Measurements from ENCODE around the gene KITLG. TPM values are rescaled to one million over a fixed set of nuclear protein-coding genes. Genes with fewer than 3 reads are reported as not detected.
"Not testable (repeated sequence)": the region's sequence is repeated elsewhere in the genome, so short reads cannot be mapped to it uniquely, and the experiment has no call there.

The KITLG gene
- total RNA-seq, 1 donor from 2014 or later = 9.0 TPM

DNA sequence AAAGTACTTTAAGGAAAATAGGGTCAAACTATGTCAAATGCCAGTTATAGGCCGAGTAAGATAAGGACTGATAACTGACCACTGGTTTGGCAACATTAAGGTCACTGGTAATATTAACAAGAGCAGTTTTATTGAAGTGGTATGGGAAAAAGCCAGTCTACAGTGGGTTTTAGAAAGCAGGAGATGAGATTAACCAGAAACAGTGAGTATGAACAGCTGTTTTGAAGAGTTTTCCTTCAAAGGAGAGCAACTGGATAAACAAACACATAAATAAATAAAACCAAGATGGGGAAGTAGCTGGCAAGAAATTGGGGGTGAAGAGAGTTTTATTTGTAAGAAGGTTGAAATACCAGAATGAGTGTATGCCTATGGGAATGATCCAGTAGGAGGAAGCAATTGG is 30.3 kb downstream of the KITLG start:
- intact Hi-C loops (cut with DNase I) = no loop called here

DNA sequence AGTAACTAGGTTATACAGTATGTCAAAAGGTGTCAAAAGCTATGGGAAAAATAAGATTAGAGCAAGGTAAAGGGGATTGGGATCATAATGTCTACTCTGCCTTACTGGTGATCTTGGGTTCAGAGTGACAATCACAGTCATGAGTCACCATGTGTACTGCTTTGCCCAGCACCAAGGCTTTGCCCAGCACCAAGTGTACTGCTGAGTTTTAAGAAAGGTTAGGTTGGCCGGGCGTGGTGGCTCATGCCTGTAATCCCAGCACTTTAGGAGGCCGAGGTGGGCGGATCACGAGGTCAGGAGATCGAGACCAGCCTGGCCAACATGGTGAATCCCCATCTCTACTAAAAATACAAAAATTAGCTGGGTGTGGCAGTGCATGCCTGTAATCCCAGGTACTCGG is 32.3 kb downstream of the KITLG start:
- DNase-seq (ENCODE audit: low spot score); intact Hi-C loops (cut with DNase I): not testable (repeated sequence)

More for the DNA sequence above, 30.3 kb downstream of the KITLG start:
- DNase-seq (ENCODE audit: low spot score) = no peak

- intact Hi-C loops (cut with DNase I) = no loop called here
- no peak for DNase-seq (ENCODE audit: low spot score)
These were observed 33.4 kb downstream of the KITLG start for GRCh38 chr12:88546853-88547252.

DNA sequence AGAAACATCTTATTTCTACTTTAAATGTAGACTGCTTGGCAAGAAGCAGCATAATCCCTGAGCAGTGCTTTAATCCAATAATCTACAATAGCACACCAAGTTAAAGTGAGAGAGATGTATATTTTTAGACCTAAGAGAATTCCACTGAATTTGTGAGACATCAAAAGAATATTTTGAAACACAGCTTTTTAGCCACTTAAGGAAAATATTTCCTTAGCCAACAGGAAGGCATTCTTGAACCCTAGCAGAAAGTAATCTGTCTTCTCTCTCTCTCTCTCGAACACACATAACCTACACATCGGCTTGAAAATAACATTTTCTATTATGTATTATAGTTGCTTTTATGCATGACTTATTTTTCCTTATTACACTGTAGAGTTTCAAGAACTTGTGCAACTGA is 34.0 kb downstream of the KITLG start:
- intact Hi-C loops (cut with DNase I) = no loop called here
- DNase-seq (ENCODE audit: low spot score) = no peak

- intact Hi-C loops (cut with DNase I) = no loop called here
- DNase-seq (ENCODE audit: low spot score) = no peak
These were observed 35.0 kb downstream of the KITLG start for GRCh38 chr12:88544991-88545980.

GRCh38 chr12:88539893-88540292 is 40.4 kb downstream of the KITLG start:
- intact Hi-C loops (cut with DNase I) = no loop called here
- DNase-seq (ENCODE audit: low spot score) = no peak

DNA sequence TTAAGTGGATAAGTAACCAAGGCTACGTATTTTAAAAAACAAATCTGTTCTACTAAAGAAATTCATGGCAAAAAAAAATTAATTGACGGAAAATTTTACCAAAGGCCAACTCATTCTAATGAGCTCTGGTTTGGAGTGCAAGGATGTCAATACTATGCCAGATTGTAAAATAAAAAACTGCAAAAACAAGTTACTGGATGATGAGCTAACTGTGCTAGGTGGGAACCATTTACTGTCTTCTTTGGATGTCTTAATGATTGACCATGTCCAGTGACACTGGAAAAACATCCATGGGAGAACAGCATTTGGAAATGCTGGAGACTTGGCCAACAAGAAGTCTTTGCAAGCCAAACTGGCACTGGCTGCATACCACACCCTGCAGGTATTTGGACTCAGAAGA is 41.6 kb downstream of the KITLG start:
- DNase-seq (ENCODE audit: low spot score) = no peak
- intact Hi-C loops (cut with DNase I) = no loop called here

DNA sequence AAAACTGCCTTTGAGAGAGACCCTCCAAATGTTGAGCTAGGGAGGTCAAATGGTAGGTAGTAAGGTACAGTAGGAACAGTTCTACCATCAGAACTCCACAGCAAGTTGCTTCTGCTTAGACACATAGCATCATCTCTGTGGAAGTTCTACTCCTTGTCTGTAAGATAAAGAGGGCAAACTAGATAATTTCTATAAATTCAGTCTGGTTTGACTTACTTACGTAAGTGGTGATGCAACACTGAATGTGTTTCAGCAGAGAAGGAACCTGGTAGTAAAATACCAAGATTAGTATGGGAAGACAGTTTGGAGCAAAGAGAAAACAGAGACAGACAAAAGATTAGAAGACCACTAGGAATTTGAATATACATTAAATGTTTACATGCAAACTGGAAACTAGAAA is 42.0 kb downstream of the KITLG start:
- no peak for DNase-seq (ENCODE audit: low spot score)
- intact Hi-C loops (cut with DNase I) = no loop called here

- no peak for DNase-seq (ENCODE audit: low spot score)
- intact Hi-C loops (cut with DNase I) = no loop called here
These were observed 49.4 kb downstream of the KITLG start for GRCh38 chr12:88530868-88531267.

DNA sequence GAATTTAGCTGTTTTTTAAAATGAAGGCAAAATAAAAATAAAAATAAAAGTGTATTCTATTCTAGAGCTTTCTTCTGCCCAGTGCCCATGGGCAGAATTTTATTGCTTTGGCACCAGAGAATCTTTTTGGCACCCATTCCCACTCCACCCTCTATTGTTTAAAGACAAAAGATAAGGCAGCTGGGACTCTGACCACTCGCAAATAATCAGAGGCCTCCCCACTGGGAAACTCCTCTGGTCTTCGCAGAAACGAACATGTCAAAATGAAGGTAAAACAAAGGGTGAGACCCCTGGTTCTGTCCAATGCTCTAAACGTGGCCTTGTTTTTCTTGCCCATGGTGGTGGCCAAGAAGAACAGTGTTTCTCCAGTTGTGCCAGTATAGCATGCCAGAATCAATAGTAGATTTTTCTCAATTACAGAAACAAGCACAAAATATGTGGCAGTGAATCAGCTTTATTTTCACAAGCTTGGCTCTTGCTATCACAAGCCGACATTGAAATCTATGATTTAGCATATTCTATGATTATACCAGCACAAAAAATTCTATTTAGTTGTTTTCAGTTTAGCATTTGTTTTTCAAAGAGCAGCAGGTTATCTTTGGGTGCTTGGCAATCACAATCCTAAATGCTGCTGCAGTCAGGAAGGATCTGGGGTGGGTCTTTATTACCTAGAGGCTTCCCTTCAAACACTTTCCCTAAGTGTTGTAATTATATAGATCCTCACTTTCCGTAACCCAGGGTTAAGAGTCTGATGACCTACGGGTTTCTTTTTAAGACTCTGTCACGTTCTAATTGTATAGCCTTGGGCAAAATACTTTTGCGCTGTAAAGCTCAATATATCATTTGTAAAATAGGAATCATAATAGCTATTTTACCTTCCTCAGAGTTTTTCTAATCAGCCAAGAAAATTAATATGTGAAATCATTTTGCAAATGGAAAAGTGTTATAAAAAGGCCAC is 50.5 kb downstream of the KITLG start:
- DNase-seq (ENCODE audit: low spot score) = no peak
- intact Hi-C loops (cut with DNase I) = no loop called here

GRCh38 chr12:88522961-88523360 is 57.3 kb downstream of the KITLG start:
- DNase-seq (ENCODE audit: low spot score) = no peak
- intact Hi-C loops (cut with DNase I) = no loop called here

- intact Hi-C loops (cut with DNase I) = no loop called here
- no peak for DNase-seq (ENCODE audit: low spot score)
These were observed 59.8 kb downstream of the KITLG start for GRCh38 chr12:88520436-88520820.

DNA sequence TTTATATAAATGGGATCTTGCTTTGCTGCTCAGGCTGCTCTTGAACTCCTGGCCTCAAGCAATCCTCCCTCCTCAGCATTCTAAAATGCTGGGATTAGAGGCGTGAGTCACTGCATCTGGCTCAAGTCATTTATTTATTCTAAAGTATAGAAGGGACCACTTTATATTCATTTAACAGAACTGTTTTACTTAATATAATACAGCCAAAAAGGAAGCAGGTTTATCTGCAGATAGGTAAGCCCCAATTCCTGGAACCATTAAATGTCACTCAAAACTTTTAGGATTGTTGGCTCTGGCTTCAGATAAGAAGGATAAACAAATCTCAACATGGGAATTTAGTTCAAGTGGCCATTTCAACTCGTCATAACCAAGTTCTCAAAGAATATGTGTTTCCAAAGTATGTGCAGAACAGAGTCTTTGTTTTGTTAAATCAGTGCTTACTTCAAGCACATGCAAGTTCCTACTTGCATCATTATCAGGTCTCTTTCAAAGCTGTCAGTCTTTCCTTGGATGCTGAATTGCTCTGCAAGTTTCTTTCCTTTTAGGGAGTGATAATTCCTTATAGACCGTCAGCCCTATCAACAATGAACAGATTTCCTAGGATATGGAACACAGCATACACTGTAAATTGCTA is 60.4 kb downstream of the KITLG start:
- intact Hi-C loops (cut with DNase I) = no loop called here
- no peak for DNase-seq (ENCODE audit: low spot score)

DNA sequence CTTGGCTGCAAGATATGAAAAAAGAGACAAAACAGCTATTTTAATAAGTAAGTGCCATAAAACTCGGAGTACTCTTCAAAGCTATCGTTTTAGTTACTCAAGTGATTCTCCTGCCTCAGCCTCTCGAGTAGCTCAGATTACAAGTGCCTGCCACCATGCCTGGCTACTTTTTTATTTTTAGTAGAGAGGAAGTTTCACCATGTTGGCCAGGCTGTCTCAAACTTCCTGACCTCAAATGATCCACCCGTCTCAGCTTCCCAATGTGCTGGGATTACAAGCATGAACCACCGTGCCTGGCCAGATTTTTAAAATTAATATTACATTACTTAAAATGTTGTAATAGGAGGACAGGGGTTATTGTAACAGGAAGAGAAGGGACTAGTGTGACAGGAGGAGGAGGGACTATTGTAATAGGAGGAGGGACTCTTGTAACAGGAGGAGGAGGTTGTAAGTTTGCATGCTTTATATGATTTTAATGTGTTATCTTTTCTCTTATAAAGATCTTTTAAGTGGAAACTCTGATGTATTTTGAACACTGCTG is 61.3 kb downstream of the KITLG start:
- intact Hi-C loops (cut with DNase I) = no loop called here
- DNase-seq (ENCODE audit: low spot score) = no peak

- intact Hi-C loops (cut with DNase I) = no loop called here
- DNase-seq (ENCODE audit: low spot score) = no peak
These were observed 63.5 kb downstream of the KITLG start for GRCh38 chr12:88516811-88517210.

DNA sequence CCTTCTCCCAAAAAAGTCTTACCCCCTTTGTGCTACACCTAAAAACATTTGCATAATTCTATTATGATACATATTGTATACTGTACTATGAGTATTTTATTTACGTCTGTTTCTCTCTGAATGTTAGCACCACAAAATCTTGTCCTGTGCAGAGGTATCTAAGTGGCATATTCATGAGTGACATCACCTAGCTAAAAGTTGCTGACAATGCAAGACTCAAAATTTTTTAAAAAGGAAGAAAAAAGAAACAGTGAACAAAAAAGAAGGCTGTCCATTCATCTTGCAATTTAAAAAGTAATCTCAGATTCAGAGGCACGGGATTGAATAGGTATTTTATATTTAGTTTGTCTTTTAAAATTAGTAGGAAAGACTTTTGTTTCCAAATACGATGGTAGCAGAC is 69.4 kb downstream of the KITLG start:
- intact Hi-C loops (cut with DNase I) = no loop called here
- DNase-seq (ENCODE audit: low spot score) = no peak

GRCh38 chr12:88509851-88510250 is 70.4 kb downstream of the KITLG start:
- intact Hi-C loops (cut with DNase I) = no loop called here
- no peak for DNase-seq (ENCODE audit: low spot score)

DNA sequence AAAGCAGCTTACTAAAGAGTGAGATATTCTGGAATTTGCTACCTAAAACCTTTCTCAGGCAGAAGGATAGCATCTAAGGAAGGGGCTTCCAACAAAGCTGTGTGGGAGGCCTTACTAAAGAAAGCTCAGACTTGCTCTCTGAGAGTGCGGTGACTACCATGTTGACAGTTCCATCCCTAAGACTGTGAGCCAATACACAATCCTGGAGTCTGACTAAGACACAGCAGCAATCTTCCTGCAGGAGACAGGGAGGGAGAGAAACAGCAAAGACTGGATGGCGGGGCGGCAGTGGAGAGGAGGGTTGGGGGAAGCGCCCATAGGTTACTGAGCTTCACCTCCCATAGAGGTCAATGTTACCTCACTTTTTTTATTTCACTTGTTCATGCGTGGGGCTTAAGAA is 70.9 kb downstream of the KITLG start:
- intact Hi-C loops (cut with DNase I) = no loop called here
- no peak for DNase-seq (ENCODE audit: low spot score)

- intact Hi-C loops (cut with DNase I); DNase-seq (ENCODE audit: low spot score): not testable (repeated sequence)
These were observed 72.4 kb downstream of the KITLG start for GRCh38 chr12:88507851-88508250.

GRCh38 chr12:88507270-88507669 is 73.0 kb downstream of the KITLG start:
- intact Hi-C loops (cut with DNase I) = no loop called here
- no peak for DNase-seq (ENCODE audit: low spot score)
